ENCODE data around the gene EGFL6. TPM values are rescaled to one million over a fixed set of nuclear protein-coding genes. Genes with fewer than 3 reads are reported as not detected.

The EGFL6 gene
- total and polyA plus RNA-seq, 8 donors, result 25.9 to 88.3 (median 63.1) TPM

GRCh38 chrX:13540602-13541001, 28.8 kb upstream of the EGFL6 start:
- Histone ChIP-seq H3K36me3 (no peaks in the 10 kb centered on the region), H3K27ac (no peak overlapping the region), H3K9me3 (no peaks in the 10 kb centered on the region), H3K4me1 (no peaks in the 10 kb centered on the region), H3K27me3 (peaks cover 0 to 5% of the 10 kb centered on the region in 2 donors), H3K4me3 (no peak overlapping the region)
- TF ChIP-seq CTCF (IDR thresholded peaks at IDR 0.05), result no peak
- intact Hi-C loops (cut with DNase I), result no loop called here
- DNase-seq, result no peak
- no peak for ATAC-seq

- TF ChIP-seq CTCF (IDR thresholded peaks at IDR 0.05), result no peak
- Histone ChIP-seq H3K36me3 (no peaks in the 10 kb centered on the region), H3K27me3 (peaks cover 0 to 5% of the 10 kb centered on the region in 2 donors), H3K27ac (no peak overlapping the region), H3K9me3 (no peaks in the 10 kb centered on the region), H3K4me1 (no peaks in the 10 kb centered on the region), H3K4me3 (no peak overlapping the region)
- ATAC-seq (no peak), DNase-seq (no peak)
- intact Hi-C loops (cut with DNase I), result no loop called here
Measured at GRCh38 chrX:13545726-13546125, 23.7 kb upstream of the EGFL6 start.

GRCh38 chrX:13547671-13548070, 21.7 kb upstream of the EGFL6 start:
- TF ChIP-seq CTCF (IDR thresholded peaks at IDR 0.05), result no peak
- ATAC-seq, result no peak
- H3K36me3 ChIP-seq, result no peaks in the 10 kb centered on the region
- no peaks in the 10 kb centered on the region for H3K9me3 ChIP-seq
- H3K27ac ChIP-seq, result no peak overlapping the region
- no peak for DNase-seq
- peaks cover 0 to under 1% of the 10 kb centered on the region in 2 donors for H3K27me3 ChIP-seq
- no peaks in the 10 kb centered on the region for H3K4me1 ChIP-seq
- no peak overlapping the region for H3K4me3 ChIP-seq
- intact Hi-C loops (cut with DNase I), result no loop called here

GRCh38 chrX:13550346-13550745, 19.1 kb upstream of the EGFL6 start:
- Histone ChIP-seq H3K36me3 (no peaks in the 10 kb centered on the region), H3K27me3 (no peaks in the 10 kb centered on the region), H3K4me1 (no peaks in the 10 kb centered on the region), H3K4me3 (no peak overlapping the region), H3K27ac (no peak overlapping the region), H3K9me3 (no peaks in the 10 kb centered on the region)
- no peak for ATAC-seq
- DNase-seq, result no peak
- TF ChIP-seq CTCF (IDR thresholded peaks at IDR 0.05), result no peak
- intact Hi-C loops (cut with DNase I), result no loop called here

GRCh38 chrX:13551610-13552009, 17.8 kb upstream of the EGFL6 start:
- H3K9me3 ChIP-seq, result no peaks in the 10 kb centered on the region
- H3K36me3 ChIP-seq, result no peaks in the 10 kb centered on the region
- H3K4me3 ChIP-seq, result no peak overlapping the region
- no peak overlapping the region for H3K27ac ChIP-seq
- H3K4me1 ChIP-seq, result no peaks in the 10 kb centered on the region
- TF ChIP-seq CTCF (IDR thresholded peaks at IDR 0.05), result no peak
- intact Hi-C loops (cut with DNase I), result no loop called here
- H3K27me3 ChIP-seq, result peaks cover 0 to under 1% of the 10 kb centered on the region in 2 donors
- DNase-seq, result no peak
- no peak for ATAC-seq
